GM21515 (cell line): Measurements from ENCODE around the gene MAGEC3.
"Not testable (repeated sequence)": the region's sequence is repeated elsewhere in the genome, so short reads cannot be mapped to it uniquely, and the experiment has no call there.

Experiments used
- ATAC-seq: cut with Tn5 transposase; IDR thresholded peaks from one replicate; pipeline ENCODE4 v1.9.1; 2021; ENCODE audit not compliant: unreplicated experiment

Gene MAGEC3, protein sequence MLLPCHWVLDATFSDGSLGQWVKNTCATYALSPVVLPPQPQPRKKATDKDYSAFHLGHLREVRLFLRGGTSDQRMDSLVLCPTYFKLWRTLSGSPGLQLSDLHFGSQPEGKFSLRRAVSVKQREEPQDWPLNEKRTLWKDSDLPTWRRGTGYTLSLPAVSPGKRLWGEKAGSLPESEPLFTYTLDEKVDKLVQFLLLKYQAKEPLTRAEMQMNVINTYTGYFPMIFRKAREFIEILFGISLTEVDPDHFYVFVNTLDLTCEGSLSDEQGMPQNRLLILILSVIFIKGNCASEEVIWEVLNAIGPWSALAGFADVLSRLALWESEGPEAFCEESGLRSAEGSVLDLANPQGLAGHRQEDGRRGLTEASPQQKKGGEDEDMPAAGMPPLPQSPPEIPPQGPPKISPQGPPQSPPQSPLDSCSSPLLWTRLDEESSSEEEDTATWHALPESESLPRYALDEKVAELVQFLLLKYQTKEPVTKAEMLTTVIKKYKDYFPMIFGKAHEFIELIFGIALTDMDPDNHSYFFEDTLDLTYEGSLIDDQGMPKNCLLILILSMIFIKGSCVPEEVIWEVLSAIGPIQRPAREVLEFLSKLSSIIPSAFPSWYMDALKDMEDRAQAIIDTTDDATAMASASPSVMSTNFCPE

DNA sequence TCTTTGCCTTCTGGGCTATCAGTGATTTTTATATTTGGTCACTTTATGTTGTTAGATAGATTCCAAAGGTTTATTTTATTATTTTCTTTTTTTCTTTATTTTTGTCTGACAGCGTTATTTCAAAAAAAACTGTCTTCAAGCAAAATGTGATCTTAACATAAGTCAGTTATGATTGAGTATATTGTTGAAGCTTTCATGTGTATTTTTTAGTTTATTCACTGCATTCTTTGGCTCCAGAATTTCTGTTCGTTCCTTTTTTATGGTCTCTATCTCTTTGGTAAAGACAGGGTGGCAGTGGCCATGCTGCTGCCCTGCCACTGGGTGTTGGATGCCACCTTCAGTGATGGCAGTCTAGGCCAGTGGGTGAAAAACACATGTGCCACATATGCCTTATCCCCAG lies at the start of gene MAGEC3:
MAGEC3 (plus strand) TSS at position 301 of the 400 bp plus-strand sequence; CDS start at position 301, 0 bp downstream.
- ATAC-seq, result no peak

DNA sequence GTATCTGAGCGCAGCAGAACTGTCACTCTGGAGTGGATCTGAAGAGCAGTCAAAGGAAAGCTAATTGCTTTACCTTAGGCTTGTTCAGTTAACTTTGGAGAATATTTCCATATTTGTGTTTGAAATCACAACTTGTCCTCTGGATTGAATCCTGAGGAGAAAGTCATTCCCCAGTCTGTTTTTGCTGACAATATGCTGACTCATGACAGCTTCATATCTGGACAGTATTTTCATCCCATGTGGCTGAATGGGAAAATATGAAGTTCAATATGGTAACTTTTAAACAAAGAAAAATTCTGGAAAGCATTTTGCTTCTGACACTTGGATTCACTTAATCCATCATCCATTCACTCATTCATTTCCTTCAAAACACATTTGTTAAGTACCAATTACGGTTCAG lies 46.3 kb upstream of the MAGEC3 start:
- ATAC-seq, result no peak

DNA sequence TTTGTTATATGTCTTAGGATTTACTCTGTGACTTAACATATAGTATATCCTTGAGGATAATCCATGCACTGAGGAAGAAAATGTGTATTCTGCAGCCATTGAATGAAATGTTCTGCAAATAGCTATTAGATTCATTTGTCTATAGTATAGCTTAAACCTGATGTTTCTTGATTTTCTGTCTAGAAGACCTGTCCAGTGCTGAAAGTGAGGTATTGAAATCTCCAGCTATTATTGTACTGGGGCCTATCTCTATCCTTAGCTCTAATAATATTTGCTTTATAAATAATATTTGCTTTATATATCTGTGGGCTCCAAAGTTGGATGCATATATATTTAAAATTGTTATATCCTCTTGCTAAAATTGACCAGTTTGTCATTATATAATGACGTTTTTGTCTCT lies 26.7 kb upstream of the MAGEC3 start:
- ATAC-seq, result no peak

DNA sequence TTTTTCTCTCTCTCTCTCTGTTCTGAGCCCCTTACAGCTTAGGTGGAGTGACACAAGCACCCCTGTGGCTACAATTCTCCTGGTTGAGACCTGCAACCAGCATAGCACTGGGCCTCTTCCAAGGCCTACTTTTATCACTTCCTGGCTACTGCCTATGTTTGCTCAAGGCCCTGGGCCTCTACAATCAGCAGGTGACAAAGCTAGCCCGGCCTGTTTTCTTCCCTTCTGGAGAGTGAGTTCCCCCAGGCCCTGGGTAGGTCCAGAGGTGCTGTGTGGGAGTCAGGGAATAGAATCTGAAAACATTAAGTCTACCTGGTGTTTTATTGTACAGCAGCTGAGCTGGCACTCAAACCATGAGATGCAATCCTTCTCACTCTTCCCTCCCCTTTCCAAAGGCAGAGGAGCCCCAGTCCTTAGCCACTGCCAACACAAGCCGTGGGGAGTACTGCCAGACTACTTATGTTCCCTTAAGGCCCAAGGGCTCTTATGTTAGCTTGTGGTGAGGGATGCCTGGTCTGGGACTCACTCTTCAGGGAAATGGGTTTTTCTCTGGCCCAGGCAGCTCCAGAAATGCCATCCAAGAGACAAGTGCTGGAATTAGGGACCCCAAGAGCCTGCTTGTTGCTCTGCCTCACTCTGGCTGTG lies 23.8 kb upstream of the MAGEC3 start:
- ATAC-seq, result no peak

DNA sequence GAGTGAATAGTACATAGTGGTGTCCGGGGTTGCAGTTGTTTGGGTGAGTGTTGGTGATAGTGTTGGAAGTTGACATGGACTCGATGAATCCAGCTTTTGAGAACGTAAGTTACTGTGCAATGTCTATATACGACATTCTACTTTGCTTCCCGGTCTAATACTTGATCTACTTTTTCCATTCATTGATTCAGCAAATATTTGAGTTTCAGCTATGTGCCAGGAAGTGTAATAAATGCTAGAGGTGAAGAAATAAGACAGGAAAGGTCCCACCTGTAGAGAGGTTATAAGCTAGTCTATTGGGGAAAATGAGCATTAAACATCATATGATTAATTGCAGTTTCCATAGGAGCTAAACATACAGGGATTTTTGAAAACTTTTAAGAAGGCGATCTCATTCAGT lies 22.2 kb upstream of the MAGEC3 start:
- no peak for ATAC-seq

DNA sequence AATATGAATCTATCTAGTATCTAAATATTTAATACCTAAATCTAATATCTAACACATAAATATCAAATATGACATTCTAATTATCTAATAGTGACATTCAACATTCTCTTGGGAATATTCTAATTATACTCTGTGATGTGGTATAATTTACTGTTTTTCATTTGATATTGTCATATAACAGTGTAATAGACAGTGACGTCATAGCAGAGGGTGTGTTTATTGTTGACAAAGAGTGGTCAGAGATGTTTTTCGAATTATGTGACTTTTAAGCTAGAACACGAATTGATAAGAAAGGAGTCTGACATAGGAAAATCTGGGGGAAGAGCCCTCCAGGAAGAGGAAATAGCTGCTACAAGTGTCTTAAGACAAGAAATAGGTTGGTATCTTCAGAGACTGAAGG lies 5.9 kb upstream of the MAGEC3 start:
- no peak for ATAC-seq

DNA sequence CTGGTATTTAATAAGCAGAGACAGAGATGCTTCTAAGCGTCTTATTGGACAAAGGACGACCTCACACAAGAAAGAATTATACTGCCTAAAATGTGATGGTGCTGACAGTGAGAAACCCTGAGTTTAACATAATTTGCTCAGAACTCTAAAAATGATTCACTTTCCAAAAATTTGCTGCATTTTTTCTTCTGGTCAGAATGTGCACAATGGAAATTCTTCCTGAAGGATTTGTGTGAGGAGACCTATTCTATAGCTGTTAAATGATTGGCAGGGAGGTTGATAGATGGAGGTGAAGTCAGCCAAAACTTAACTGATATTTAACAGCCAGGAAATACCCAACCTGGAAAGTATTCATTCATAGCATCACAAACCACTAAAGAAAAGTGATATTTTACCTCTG lies 1.7 kb downstream of the MAGEC3 start:
- ATAC-seq, result no peak

DNA sequence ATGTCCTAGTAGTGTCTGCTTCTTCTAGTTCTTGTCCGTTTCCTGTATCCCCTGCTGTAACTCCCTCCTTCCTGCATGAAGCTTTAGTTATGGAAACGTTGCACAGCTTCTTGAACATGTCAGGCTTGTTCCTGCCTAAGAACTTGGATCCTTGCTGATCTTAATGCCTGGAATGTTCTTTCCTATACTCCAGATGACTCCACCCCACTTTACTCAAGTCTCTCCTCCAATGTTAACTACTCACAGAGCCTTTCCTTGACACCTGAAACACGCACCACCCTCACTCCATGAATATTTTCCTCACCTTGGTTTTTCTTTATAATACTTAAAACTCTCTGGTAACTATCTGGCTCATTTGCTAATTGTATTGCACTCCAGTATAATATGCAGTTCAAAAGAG lies 19.4 kb downstream of the MAGEC3 start:
- no peak for ATAC-seq

DNA sequence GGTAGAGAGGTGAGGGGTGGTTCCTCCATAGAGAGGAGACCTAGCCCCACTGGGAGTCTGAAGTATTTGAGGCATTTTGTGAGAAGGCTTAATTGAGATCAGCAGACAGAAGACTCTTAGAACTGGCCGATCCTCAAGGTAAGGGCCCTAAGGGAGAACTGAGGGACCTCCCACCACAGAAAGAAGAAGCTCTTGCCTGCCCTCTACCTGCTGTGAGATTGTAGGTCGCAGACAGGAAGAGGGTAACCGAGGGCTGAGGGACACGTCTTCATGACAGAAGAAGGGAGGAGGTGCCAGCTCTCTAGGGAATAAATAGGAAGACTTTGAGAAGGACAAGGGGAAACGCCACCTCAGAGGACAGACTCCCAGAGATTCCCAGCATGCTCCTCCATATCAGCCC lies 41.5 kb downstream of the MAGEC3 start:
- ATAC-seq, result no peak

DNA sequence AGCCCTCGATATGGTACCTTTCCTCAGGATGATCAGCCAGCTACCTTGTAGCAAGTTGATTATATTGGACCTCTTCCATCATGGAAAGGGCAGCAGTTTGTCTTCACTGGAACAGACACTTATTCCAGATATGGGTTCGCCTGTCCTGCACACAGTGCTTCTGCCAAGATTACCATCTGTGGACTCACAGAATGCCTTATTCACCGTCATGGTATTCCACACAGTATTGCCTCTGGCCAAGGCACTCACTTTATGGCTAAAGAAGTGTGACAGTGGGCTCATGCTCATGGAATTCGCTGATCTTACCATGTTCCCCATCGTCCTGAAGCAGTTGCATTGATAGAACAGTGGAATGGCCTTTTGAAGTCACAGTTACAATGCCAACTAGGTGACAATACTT lies 50.7 kb downstream of the MAGEC3 start:
- not testable (repeated sequence) for ATAC-seq

DNA sequence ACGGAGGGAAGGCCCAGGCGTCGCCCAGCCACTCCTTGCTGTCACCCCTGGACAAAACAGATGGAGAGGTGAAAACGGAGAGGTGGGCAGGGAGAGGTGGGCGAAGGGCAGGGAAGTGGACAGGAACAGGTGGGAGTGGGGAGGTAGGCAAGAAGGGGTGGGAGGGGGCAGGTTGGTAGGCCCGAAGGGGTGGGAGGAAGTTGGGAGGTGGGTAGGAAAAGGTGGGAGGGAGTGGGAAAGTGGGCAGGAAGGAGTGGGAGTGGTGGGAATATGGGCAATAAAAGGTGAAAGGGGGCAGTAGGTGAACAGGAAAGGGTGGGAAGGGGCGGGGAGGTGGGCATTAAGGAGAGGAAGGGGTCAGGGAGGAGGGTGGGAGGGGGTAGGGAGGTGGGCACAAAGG lies 56.6 kb downstream of the MAGEC3 start:
- no peak for ATAC-seq

DNA sequence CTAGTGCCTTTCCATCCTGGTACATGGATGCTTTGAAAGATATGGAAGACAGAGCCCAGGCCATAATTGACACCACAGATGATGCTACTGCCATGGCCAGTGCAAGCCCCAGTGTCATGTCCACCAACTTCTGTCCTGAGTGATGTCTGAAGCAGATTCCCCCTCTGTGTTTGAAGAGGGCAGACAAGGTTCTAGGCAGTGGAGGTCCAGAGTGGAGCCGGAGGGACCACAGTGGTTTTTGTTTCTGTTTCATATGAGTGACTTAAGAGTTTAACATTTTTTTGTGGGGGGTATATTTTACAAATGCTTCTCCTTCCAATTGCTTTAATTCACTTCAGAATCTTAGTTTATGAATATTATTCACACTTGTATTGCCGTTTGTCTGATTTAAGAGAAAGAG lies 59.6 kb downstream of the MAGEC3 start:
- ATAC-seq, result no peak

DNA sequence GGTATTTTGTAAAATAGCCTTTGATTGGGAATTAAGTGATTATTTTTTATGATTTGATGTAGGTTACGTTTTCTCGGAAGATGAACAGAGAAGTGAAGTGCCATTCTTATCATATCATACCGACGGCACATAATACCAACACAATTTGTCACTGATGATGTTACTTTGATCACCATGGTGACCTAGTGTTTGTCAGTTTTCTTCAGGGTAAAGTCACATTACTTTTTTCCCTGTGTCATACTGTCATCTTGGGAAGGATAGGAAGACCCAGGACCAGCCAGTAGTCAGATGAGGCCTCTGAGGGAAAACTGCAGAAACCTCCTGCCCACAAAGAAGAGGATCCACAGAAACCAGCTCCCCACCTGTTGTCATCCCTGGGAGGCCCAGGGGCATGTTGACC lies 64.2 kb downstream of the MAGEC3 start:
- no peak for ATAC-seq

DNA sequence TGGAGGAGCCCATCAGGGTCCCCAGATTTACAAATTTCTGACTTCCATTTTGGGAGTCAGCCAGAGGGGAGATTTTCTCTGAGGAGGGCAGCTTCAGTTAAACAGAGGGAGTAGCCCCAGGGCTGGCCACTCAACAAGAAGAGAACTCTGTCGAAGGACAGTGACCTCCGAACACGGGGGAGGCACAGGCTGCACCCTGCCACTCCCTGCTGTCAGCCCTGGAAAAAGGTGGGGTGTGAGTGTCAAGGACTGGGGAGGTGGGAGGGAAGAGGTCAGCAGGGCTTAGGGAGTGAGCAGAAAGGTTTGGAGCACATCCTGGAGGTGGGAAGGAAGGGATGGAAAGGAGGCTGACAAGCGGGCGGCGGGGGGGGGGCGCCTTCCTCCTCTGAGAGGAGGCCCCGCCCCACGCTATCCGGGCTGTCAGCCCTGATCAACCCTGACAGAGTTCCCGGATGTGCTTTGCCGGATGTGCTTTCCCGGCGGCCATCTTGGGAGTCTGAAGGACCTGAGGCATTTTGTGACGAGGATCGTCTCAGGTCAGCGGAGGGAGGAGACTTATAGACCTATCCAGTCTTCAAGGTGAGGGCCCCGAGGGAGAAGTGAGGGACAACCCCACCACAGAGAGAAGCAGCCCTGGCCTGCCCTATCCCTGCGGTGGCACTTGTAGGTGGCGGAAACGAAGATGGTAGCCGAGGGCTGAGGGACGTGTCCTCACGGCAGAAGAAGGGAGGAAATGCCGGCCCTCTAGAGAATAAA lies 65.5 kb downstream of the MAGEC3 start, which contains the start of gene MAGEC1:
MAGEC1 (plus strand) TSS at position 495 of the 756 bp plus-strand sequence. CDS start 1,179 bp downstream, outside the sequence.
- no peak for ATAC-seq

DNA sequence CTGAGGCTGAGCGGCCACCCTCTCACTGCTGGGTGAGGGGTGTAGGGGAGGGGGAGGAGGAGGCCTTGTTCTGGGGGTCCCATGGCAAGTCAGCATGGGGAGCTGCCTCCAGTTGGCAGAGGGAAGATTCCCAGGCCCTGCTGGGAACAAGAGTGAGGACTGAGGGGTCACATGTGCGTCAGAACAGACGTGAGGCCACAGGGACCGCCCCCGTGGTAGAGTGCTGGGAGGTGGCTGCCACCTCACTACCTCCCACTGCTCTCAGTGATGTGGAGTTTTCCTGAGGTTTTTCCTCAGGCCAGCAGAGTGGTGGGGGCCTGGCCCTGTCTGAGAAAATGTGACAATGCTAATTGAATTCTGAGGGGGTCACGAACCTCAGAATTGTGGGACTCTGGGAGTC lies 66.1 kb downstream of the MAGEC3 start:
- ATAC-seq, result no peak

DNA sequence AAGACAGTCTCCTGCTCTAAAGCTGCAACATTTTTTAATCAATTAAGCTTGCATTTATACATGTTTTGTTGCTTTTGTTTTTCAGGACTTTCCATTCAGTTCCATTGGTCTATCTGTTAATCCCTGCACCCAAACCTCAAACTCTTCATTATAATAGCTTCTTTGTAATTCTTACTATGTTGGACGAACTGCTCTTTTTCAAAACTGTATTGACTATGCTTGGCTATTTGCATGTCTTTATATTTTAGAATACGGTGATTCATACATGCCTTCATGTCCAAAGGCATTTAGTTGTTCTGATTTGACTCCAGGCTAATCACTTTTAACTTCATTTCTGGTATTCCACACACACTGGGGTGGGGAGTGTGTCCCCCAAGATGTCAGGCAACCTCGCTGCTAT lies 79.7 kb downstream of the MAGEC3 start:
- ATAC-seq, result no peak

DNA sequence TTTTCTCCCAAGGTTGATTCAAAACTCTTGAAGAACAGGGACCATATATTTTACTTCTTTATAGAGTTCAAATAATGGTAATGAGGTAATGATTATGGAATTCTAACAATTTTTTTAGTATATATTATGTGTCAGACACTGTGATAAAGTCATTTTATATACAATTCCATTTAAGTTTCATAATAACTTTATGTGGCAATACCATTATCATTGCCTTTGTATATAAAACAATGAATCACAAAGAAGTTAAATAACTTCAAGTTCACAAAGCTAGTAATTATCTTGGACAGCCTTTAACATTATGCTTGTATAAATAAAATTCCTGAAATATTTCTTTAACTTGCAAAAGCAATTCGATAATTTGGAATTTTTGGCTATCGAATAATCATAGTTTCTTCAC lies 86.2 kb downstream of the MAGEC3 start:
- no peak for ATAC-seq

DNA sequence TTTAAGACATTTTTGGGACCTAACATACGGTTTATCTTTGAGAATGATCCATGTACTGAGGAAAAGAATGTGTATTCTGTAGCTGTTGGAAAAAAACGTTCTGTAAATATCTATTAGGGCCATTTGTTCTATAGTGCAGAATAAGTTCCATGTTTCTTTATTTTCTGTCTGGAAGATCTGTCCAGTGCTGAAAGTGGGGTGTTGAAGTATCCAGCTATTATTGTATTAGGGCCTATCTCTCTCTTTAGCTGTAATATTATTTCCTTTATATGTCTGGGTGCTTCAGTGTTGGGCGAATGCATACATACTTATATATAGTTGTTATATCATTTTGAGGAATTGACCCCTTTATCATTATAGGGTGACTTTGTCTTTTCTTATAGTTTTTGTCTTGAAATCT lies 90.3 kb downstream of the MAGEC3 start:
- no peak for ATAC-seq

DNA sequence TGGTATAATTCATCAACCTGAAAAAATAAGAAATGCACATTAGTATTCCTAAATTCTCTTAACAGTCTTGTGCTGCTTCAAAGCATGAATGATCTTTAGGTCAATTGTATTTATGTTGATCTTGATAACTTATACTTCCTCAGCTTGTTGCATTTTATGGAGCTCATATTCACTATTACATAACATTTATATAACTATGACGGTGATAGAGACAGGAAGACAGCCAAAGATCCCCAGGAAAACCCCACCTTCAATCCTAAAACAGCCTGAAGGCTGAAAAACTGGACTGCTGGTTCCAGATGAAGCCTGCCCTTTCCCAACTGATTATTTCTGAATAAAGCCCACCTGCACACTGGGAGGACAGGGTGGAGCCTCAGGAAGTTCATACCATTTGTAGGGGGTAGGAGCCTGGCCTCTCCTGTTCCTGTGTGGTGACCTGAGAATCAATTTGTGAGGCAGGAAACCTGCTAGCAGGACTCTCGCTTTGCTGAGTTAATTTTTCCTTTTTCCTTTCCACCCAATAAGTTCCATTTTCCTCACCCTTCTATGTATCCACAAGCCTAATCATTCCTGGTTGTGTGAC lies 96.0 kb downstream of the MAGEC3 start:
- no peak for ATAC-seq

DNA sequence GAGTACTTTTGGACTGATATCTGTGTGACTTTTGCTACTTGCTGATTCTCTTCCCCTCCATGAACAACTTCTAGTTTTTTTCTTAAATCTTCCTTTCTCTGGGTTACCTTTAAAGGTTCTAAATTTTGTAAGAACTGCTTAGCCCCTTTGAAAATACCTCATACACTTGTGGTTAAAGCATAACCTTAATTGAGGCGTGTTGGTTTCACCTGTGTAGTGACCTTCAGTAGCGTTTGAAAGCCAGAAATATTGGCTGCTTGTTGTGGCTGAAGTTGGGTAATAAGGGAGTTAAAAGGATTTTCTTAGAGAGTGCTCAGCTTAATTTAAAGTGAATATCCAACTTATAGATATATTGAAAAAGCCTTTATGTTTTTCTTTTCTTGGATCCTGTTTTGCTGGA lies 97.5 kb downstream of the MAGEC3 start:
- no peak for ATAC-seq

DNA sequence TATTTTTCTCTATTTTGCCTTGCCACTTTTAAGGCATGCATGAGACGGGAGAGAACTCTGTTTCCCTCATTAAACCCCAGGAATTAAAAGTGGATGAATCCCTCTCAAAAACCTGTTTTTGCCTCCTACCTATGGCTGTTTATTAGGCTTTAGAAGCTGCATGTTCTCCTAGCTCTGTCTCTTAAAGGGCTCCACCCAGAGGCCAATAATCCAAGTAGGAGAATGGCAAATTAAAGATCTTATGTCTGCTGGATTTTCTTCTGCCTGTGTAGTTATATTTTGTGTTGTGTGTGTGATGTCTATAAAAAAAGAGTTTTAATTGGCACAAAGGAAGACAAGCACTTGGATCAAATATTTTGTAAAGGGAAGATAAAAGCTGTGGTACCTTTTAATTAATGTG lies 98.0 kb downstream of the MAGEC3 start:
- no peak for ATAC-seq
